ENCODE data around the gene TMEM163.
A peak's percentile ranks its signal among the peaks of the same experiment; 100 is the strongest.
"Not testable (repeated sequence)": the region's sequence is repeated elsewhere in the genome, so short reads cannot be mapped to it uniquely, and the experiment has no call there.

TMEM163 gene

DNA sequence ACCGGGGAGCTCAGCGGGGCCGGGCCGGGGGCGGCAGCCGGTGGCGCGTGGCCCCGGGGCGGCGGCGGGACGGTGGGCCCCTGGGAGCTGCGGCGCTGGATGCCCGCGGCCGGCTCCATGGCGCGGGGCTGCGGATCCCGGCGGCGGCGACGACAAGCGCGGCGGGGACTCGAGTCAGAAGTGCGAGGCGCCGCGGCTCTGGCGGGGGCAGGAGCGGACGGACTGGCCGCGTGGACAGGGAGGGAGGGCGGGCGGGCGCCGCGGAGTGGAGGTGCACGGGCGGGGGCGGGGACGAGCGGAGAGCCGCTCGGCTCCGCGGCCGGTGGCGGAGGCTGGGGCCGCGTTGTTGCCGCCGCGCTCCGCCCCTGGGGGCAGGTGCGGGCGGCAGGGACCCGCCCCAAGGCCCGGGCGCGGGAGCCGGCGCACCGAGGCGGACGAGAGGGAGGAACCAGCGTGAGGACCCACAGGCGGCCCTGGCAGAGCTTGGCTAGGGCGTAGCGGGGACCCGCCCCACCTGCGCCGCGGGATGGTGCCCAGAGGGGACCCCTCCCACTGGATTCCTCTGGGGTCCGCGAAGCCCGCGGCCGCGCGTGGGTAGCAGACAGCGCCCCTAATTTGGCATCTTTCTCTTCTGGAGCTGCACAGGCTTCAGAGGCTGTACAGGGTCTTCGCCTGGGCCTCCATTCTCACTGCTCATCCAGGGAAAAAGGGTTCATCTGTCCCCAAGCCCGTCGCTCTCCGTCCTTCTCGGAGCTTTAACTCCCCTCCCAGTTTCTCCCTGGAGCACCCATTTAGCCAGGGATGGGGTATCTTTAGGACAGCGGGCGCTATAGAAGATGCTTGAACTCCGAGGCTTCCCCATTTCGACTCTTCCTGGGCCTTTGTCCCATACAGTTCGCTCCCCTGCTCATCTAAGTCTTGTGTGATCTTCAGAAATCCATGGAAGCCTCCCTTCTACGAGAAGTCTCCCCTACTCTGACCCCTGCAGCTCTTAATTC is at the start of gene TMEM163:
TMEM163 (minus strand) TSS at position 184 of the 998 bp plus-strand sequence.
- peak; percentile 21 for DNase-seq

DNA sequence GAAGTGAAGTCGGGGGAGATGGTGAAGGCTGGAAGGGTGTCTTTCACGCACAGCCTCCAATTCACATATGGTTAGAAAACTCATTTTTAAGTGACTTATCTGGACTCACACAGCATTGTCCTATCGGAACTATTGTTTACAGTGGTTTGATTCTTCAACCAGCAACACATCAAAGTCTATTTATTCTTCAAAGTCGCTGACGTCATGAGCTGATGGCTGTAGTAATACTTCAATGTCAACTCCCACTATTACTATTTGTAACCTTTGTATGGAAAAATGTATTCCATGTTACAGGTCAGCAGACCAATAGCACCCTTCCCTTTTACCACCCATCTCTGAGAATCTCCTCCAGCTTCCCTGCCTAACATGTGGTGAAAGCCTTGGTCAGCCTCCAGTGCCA is 47.8 kb upstream of the TMEM163 start:
- DNase-seq = no peak

DNA sequence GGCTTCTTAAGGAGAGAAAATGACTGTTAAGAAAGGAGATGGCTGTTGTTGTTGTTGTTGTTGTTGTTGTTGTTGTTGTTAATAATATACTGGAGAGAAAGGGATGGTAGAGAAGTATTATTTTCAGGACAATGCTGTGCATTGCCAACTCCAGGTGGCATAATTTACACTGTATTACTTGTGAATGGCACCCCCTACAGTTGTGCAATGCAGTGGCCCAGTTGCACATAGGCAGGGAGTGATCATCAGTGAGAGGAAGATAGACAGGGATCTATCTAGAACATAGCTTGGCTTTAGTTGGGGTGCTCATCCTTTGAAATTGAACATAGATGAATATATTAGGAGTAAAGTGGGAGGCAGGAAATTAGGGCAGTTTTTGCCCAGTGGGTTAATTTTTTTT is 47.2 kb upstream of the TMEM163 start:
- DNase-seq = no peak

DNA sequence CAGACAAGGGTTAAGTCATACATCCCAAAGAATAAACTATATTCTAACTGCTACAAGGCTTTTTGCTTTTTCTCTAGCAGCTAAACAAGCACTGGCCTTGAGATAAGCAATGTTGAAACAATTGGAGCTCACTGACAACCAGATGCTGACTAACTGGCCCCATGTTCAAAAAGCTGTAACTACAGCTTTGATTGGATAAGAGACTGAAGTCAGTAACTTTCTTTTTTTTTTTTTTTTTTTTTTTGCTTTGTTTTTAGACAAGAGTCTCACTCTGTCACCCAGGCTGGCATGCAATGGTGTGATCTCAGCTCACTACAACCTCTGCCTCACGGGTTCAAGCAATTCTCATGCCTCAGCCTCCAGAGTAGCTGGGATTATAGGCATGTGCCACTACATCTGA is 45.4 kb upstream of the TMEM163 start:
- no peak for DNase-seq

GRCh38 chr2:134763164-134763710 is 44.4 kb upstream of the TMEM163 start:
- no peak for DNase-seq

DNA sequence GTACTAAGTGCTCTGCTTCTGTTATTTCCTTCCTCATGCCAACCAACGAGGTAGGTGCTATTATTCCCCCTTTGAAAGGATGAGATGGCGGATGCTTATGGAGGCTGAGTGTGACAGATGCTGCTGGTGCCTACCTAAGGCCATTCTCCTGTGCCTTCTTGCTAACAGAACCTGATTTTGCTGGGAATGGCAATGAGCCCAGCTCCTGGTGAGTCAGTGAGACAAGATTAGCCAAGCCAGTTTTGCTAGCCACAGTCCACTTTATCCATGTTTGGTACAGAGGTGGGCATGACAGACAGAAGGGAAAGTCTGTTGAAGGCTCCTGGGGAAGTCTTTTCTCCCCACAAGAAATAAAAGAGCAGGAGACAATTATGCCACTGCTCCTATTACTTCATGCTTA is 43.7 kb upstream of the TMEM163 start:
- DNase-seq = no peak

DNA sequence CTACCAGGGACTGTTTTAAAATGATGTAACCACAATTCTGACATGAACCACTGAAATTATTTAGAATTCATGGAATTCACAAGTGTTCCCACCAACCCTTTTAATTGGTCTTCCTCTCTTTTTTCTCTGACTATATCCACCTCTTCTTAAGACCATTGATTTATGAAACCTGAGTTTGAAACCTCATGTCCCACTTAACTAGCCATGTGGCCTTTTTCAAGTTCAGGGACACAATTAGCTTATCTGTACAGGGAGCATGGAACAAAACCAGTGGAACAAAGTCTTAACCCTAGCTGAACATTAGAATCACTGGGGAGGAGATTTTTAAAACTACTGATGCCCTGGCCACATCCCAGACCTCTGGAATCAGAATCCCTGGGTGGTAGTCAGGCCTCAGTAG is 41.6 kb upstream of the TMEM163 start:
- DNase-seq = no peak

DNA sequence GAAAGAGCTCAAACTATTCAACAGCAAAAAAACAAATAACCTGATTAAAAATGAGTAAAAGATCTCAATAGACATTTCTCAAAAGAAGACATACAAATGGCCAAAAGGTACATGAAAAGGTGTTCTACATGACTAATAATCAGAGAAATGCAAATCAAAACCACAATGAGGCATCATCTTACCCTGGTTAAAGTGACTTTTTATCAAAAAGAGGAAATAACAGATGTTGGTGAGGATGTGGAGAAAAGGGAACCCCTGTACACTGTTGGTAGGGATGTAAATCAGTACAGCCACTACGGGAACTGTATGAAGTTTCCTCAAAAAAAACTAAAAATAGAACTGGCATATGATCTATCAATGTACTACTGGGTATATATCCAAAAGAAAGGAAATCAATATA is 39.8 kb upstream of the TMEM163 start:
- DNase-seq = no peak

GRCh38 chr2:134751981-134752380 is 33.2 kb upstream of the TMEM163 start:
- DNase-seq = not testable (repeated sequence)

- no peak for DNase-seq
These were observed 26.7 kb upstream of the TMEM163 start for GRCh38 chr2:134745546-134745945.

- DNase-seq = no peak
These were observed 26.2 kb upstream of the TMEM163 start for GRCh38 chr2:134745023-134745422.

DNA sequence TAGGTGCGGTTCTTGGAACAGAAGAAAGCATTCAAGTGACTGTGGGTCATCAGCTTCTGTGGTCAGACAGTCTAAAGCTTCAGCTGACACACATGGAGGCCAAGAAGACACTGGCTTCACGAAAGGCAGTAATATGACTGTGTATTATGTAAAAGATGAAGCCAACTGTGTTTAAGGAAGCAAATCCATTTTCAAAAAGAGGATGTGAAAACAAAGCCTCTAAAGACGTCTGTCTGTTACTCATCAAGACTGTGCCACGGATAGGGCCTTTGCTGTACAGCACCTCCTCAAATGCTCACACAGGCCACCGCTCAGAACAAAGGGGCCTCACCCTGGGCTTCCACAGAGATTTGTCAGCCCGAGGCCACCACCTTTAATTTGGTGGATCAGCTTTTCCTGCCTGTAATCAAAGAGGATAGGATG is 21.1 kb upstream of the TMEM163 start:
- no peak for DNase-seq

DNA sequence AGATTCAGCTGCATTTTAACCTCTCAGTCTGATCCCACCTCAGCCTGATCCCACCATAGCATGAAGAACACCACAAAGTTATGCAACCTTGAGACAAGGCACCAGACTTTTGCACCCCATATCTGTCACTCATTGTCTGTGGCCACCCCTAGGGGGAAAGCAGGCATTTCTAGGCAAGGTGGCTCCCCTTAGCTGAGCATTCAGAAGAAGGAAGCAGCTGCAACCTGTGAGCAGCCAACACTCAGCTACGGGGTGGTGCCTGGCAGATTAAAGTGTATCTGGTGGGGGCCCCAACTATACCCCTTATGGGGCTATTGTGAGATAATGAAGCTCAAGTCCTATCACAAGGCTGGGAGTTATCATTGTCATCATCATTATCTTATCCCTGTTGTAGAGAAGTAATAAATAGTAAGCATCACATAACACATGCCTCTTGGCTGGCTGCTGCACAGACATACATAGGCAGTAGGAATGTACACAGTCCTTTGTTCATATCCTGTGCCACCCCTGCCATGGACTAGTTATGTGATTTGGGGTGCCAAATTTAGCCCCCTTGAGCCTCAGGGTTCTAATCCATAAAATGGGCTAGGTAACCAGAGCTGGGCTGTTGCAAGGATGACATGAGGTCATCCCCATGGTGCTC is 20.6 kb upstream of the TMEM163 start:
- no peak for DNase-seq

GRCh38 chr2:134738141-134738870 is 19.5 kb upstream of the TMEM163 start:
- DNase-seq = no peak

DNA sequence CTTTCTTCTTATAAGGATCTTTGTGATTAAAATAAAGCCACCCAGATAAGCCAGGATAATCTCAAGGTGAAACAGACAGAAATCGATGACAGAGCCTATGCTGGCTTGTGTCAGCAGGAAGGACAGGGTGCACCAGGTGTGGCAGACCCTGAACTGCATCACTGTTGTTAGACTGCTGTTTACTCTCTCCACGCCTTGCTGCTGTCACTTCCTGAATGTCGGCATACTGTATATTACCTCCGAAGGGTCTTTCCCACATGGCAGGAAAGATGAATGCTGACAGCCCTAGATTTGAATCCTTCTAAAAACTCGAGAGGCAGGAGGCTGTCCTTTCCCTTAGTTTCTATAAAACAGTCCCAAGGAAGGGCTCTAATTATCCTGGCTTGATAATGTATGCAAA is 18.9 kb upstream of the TMEM163 start:
- no peak for DNase-seq

GRCh38 chr2:134736167-134736880 is 17.5 kb upstream of the TMEM163 start:
- no peak for DNase-seq

- no peak for DNase-seq
These were observed 9.4 kb upstream of the TMEM163 start for GRCh38 chr2:134728163-134728562.

GRCh38 chr2:134727385-134727784 is 8.6 kb upstream of the TMEM163 start:
- no peak for DNase-seq

DNA sequence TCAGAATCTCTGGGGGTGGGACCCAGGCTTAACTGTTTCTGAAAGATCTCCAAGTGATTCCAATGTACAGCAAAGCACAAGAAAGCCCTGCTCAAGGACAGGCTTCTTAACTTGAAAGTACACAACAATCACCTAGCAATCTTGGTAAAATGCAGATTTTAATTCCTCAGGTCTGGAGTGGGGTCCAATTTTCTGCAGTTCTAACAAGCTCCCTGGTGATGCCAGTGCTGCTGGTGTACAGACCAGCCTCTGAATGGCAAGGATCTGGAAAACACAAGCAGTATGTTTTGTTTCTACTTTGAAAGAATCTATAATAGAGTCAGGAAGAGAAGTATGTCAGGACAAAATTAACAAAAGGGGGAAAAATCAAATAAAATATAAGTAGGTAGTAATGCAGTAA is 7.8 kb upstream of the TMEM163 start:
- no peak for DNase-seq

GRCh38 chr2:134725876-134726275 is 7.1 kb upstream of the TMEM163 start:
- DNase-seq = no peak

DNA sequence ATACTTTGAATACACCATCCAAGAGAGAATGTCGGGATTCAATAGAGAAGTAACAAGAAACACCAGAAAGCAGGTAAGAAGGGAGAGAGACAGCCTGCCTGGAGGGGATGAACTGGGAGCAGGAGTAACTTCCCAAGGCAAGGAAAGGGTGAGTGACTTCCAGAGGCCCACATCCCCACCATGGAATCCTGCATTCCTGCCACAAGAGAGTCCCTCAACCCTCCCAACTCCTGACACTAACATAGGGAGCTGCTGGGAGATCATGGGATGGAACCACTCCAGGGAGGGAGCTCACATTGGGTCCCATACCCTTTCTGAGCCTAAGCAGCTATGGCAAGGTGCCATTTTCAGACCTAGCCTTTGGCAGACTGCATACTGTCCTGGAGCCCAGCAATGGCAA is 5.5 kb upstream of the TMEM163 start:
- DNase-seq = no peak

DNA sequence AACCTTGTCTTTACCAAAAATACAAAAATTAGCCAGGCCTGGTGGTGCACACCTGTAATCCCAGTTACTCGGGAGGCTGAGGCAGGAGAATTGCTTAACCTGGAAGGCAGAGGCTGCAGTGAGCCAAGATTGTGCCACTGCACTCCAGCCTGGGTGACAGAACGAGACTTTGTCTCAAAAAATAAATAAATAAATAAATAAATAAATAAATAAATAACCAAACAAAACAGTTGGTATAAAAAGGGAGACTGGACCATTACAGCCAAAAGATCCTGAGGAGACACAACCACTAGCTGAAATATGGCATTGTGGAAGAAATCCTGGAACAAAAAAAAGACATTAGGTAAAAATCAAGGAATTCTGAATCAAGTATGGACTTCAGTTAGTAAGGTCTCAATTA is 4.9 kb upstream of the TMEM163 start:
- DNase-seq = not testable (repeated sequence)

DNA sequence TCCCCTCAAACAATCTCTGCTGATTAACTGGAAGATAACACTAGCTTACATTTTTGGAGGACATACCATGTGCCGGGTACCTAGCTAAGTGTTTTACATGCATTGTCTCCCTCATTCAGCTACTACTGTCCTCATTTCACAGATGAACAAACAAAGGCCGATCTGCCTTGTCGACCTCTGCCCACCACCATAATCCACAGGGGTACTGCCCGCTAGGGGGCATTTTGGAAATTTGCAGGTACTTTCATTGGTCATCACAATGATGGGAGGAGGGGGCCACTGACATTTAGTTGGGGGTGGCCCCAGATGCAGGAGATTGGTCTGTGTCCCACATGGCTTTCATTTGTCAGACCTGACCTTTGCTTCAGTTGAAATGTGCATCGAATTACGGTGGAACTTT is 3.9 kb upstream of the TMEM163 start:
- no peak for DNase-seq

Measured in activated CD4-positive, alpha-beta T cell treated with anti-CD3 and anti-CD28 coated beads for 48 hours (primary cell).